GM21381 (cell line): Measurements from ENCODE around the gene GTPBP2.
"Not testable (repeated sequence)": the region's sequence is repeated elsewhere in the genome, so short reads cannot be mapped to it uniquely, and the experiment has no call there.

Experiments
- ATAC-seq: cut with Tn5 transposase; IDR thresholded peaks from one replicate; pipeline ENCODE4 v1.9.1; 2021; ENCODE audit warnings: mild to moderate bottlenecking, moderate library complexity; ENCODE audit not compliant: unreplicated experiment

The GTPBP2 gene

GRCh38 chr6:43662948-43663347 lies 33.9 kb upstream of the GTPBP2 start:
- not testable (repeated sequence) for ATAC-seq

GRCh38 chr6:43658161-43658560 lies 29.1 kb upstream of the GTPBP2 start:
- ATAC-seq, result no peak

GRCh38 chr6:43657221-43657802 lies 28.2 kb upstream of the GTPBP2 start:
- no peak for ATAC-seq

- ATAC-seq, result not testable (repeated sequence)
These were observed 23.8 kb upstream of the GTPBP2 start for GRCh38 chr6:43652822-43653221.

GRCh38 chr6:43648248-43648647 lies 19.2 kb upstream of the GTPBP2 start:
- no peak for ATAC-seq

- no peak for ATAC-seq
These were observed 18.5 kb upstream of the GTPBP2 start for GRCh38 chr6:43647613-43648012.

GRCh38 chr6:43645613-43645964 lies 16.5 kb upstream of the GTPBP2 start:
- ATAC-seq, result no peak

GRCh38 chr6:43644940-43645612 lies 16.0 kb upstream of the GTPBP2 start, which contains the start of gene RSPH9:
Gene RSPH9, plus strand, starts transcription at chr6:43645036. Its CDS starts 63 bp downstream, at chr6:43645099.
- no peak for ATAC-seq

- ATAC-seq, result no peak
These were observed 11.1 kb upstream of the GTPBP2 start for GRCh38 chr6:43639984-43640800.

GRCh38 chr6:43636308-43636659 lies 7.2 kb upstream of the GTPBP2 start:
- peak; percentile 19 for ATAC-seq

GRCh38 chr6:43635387-43636307 lies 6.6 kb upstream of the GTPBP2 start, which contains the start of gene MAD2L1BP:
Gene MAD2L1BP, plus strand, starts transcription at chr6:43635840. Its CDS starts 36 bp downstream, at chr6:43635876.
- ATAC-seq, result peak; percentile 70

GRCh38 chr6:43634702-43635303 lies 5.7 kb upstream of the GTPBP2 start:
- no peak for ATAC-seq

GRCh38 chr6:43633002-43633401 lies 3.9 kb upstream of the GTPBP2 start:
- not testable (repeated sequence) for ATAC-seq

- no peak for ATAC-seq
These were observed 2.0 kb upstream of the GTPBP2 start for GRCh38 chr6:43630980-43631619.

- ATAC-seq, result peak; percentile 65
These were observed 639 bp upstream of the GTPBP2 start for GRCh38 chr6:43629505-43630300.

GRCh38 chr6:43628393-43629103 lies 516 bp downstream of the GTPBP2 start:
- no peak for ATAC-seq

GRCh38 chr6:43627008-43627825 lies 1.8 kb downstream of the GTPBP2 start:
- ATAC-seq, result no peak
